ENCODE measurements around the gene ENTPD8.

ENTPD8 gene, protein sequence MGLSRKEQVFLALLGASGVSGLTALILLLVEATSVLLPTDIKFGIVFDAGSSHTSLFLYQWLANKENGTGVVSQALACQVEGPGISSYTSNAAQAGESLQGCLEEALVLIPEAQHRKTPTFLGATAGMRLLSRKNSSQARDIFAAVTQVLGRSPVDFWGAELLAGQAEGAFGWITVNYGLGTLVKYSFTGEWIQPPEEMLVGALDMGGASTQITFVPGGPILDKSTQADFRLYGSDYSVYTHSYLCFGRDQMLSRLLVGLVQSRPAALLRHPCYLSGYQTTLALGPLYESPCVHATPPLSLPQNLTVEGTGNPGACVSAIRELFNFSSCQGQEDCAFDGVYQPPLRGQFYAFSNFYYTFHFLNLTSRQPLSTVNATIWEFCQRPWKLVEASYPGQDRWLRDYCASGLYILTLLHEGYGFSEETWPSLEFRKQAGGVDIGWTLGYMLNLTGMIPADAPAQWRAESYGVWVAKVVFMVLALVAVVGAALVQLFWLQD

DNA sequence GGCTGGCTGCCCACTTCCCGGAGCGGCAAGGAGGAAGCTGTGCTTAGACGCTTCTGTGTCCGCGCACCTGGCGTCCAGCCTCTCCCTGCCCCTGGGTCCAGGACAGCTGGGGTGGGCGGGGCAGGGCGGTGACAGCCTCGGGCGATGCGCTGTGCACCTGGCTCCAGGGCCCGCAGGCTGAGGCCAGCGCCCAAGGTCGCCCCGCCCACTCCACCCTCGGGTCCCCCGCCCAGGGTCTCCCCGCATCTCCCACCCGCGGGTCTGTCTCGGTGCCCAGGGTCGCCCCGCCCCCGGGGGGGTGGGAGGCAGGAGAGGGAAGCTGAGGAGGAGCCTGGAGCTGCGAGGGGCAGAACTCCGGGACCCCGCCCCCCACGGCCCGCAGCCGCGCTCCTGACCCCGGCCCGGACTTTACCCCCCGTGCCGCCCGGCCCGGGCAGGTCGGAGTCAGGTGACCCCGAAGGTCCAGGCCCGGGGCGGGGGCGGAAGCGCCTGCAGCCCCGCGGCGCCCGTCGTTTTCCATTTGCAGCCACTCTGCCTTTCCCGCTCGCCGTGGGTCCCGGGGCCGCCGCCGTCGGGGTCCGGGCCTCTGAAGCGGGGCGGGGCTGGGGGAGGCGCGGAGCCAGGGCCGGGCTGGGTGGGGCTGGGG, at the start of gene ENTPD8:
ENTPD8 (minus strand) TSS at position 69 of the 646 bp plus-strand sequence. CDS start 3,072 bp downstream, outside the sequence.
- DNase-seq = no peak

DNA sequence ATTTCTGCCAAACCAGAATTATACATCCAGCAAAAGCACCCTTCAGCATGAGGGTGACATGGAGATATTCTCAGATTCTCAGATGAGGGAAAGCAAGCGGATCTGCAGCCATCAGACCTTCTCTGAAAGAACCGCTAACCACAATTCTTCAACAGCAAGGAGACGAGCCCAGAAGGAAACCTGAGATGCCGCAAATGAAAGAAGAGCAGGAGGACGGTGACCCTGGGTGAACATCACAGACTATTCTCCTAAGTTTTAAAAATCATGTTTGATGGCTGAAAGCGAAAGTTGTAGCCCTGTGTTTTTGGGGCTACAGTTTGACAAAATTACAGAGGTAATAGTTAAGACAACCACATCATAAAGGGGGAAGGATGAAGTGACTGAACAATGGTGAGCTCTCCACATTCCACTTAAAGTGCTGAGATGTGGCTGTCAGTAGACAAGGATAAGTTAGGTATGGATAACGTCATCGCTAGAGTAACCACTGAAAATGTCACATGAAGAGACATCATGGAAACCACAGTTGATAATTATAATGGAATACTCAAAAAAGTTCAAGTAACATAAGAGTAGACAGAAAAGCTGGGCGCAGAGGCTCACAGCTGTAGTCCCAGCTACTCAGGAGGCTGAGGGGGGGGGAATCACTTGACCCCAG, 49.5 kb upstream of the ENTPD8 start:
- DNase-seq = no peak

DNA sequence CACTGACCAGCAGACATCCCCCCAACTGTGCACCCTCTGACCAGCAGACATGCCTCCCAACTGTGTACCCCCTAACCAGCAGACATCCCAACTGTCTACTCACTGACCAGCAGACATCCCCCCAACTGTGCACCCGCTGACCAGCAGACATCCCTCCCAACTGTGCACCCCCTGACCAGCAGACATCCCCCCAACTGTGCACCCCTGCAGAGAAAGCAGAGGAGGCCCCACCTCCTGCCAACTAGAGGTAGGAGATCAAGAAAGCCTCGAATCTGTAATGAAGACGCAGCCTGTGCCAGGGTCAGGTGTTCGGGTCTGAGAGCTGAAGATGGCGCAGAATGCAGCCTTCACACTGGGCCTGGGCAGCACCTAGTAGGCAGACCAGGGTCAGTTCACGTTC, 47.7 kb upstream of the ENTPD8 start:
- no peak for DNase-seq

DNA sequence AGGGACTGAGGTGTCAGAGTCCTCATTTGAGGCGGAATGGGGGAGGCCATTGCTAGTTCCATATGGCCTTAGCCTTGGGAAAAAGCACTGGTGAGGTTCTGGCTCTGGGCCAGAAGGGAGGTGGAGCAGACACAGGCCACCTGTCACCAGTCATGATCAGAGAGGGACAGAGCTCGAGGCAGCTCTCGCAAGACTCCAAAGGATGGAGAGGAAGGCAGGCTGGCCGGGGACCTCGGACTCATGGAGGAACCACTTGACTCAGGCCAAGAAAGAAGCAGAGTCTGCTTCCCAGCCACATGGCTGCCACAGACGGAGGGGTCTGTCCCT, 47.1 kb upstream of the ENTPD8 start:
- DNase-seq = no peak

DNA sequence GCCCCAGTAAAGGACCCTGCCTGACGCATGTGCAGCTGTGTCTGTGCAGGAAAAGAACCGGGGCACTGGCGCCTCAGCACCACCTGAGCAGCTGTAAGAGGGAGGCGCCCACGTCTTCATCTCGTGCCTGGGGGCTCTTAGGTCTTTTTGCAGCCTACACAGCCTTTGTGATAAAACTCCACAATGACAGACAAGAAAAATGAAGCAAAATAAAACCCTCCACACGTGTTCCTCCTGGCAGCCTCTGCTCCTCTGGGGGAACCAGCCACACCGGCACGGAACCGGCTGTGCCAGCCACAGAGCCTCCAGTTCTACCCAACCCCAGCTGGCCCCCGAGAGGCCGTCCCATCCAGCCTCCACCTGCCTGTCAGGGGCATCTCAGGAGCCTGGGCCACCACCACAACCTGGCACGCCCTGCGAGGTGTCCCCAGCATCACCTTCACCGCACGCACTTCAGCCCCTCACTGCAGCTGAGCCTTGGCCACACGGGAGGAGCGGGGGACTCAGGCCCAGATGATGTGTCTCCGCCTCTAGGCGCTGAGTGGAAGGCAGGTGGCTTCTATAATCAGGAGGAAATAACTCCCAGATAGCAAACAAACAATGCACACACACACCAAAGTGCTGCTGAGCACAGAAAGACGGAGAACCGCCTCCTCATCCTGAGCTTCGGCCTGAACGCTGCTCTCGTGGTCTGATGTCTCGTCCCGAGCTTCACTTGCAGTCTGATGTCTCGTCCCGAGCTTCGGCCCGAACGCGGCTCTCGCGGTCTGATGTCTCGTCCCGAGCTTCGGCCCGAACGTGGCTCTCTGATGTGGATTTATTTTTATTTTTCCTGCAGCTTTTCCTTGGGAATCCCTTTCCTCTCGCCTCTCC, 46.5 kb upstream of the ENTPD8 start:
- DNase-seq = no peak

DNA sequence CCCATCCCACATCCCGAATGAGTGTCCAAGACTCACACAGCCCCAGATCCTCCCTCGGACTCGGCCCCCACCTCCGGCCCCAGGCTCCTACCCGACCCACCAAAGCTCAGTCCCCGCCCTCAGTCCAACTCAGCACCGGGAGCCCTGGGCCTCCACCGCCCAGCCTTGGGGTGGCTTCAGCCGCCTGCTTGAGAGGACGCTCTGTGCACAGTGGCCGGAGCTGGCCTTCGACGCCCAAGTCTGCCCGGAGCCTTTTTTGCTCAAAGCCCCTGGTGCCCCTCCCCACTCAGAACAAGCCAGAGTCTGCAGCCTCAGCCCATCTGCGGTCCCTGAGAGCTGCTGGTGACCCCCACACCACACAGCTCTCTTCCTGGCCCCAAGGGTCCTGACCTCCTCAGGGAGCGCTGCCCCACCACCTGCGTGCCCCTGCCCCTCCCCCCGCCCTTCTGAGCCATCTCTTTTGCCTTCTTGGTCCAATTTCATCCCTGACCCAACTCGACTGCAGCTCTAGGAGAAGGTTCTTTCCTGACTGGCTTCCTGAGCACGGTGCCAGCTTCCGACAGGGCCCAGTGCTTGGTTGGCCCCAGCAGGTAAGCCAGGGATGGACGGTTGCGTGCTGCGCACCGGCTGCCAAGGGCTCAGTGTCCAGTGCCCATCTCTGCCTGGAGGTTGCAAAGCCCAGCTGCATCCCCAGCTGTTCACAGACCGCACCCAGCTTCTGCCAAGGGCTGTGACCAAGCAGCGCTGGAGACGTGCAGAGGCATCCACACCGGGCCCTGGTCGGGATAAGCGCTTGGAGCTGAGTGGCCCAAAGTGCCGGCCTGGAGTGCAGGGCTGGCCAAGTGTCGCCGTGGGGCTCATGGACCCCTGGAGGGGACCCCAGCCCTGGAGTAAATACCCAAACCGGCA, 45.6 kb upstream of the ENTPD8 start:
- DNase-seq = no peak

DNA sequence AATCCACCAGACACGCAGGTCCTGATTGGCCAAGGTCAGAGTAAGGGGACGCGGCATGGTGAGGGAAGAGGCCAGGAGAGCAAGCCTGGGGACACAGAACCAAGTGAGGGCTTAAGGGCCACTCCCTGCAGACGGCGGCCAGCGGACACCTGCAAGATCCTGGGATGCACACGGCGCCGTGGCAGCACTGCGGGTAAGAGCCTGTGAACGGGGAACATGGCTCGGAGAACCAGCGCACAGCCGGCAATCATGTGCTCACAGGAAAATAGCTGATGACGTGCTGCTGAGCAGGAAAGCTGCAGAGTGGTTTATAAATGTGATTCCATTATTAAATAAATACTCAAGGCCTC, 45.0 kb upstream of the ENTPD8 start:
- DNase-seq = no peak

DNA sequence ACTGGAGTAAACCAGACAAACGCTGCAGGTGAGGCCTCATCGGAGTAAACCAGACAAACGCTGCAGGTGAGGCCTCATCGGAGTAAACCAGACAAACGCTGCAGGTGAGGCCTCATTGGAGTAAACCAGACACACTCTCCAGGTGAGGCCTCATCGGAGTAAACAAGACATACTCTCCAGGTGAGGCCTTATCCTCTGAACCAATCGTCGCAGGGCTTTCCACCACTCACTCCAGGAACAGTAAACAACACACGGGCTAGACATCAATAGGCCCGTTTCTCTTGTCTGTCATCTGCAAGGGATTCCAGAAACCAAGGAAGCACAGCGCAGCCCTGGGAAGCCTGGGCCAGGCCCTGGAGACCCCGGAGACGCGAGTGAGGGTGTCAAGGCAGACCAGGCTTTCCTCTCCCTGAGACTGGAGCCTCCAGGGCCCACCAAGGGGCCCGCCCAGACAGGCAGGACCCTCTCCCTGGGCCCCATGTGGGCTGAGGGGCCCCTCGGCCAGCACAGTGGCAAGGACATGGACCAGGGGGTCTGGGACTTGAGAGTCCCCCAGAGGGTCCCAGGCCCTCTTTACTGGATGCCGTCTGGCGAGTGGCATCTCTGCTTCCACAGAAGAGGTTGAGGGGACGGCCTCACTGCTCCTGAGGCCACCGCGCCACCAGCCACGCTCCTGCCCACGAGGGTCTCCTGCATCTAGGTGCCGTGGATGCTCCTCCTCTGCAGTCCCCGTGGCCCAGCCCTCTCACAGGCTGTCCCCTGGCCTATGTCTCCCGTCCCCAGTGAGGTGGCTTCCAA, 44.4 kb upstream of the ENTPD8 start:
- no peak for DNase-seq

DNA sequence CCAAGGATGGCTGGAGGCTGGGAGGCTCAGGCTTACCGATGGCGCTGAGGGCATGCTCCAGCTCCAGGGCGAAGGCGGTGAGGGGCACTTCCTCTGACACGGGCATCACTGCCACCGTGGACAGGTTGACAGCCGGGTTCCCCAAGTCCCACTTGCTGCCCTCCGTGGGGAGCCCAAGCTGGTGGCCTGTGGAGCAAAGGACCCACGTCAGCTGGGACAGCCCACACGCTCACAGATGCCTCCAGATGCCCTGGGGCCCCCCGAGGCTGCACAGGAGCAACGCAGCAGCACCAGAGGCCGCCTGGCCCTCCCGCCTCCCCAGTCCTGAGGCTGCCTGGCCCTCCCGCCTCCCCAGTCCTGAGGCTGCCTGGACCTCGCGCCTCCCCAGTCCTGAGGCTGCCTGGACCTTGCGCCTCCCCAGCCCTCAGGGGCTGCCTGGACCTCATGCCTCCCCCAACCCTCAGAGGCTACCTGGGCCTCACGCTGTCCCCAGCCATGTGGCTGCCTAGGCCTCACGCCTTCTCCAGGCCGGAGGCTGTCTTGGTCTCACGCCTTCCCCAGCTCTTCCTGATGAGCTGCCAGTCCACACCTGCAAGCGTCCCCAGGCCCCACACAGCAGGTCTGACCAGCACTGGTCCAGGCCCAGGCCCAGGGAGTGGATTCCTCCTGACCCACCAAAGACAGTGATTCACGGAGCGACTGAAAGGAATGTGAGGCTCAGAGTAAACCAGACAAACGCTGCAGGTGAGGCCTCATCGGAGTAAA, 43.6 kb upstream of the ENTPD8 start:
- no peak for DNase-seq

DNA sequence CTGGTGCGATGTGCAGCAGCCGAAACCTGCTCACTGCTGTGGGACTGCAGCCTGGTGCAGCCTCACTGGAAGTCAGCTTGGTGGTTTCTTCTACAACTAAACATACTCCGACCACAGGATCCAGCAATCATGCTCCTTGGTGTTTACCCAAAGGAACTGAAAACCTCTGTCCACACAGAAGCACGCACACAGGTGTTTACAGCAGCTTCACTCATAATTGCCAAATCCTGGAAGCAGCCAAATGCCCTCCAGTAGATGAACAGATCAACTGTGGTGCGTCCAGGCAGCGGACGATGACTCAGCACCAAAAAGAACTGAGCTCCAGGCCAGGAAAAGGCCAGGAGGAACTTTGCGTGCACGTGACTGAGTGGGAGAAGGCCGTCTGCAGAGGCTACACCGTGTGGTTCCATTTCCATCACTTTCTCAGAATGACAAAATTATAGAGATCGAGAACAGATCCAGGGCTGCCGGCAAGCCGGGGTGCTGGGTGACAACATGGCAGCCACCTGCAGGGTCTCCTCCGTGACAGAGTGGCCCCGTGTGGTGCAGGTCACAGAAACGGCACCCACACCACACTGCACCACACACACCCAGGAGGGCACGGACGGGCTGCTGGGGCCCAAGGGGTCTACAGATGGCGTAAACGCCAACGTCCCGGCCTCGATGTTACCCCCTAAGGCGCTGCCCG, 41.1 kb upstream of the ENTPD8 start:
- DNase-seq = no peak

DNA sequence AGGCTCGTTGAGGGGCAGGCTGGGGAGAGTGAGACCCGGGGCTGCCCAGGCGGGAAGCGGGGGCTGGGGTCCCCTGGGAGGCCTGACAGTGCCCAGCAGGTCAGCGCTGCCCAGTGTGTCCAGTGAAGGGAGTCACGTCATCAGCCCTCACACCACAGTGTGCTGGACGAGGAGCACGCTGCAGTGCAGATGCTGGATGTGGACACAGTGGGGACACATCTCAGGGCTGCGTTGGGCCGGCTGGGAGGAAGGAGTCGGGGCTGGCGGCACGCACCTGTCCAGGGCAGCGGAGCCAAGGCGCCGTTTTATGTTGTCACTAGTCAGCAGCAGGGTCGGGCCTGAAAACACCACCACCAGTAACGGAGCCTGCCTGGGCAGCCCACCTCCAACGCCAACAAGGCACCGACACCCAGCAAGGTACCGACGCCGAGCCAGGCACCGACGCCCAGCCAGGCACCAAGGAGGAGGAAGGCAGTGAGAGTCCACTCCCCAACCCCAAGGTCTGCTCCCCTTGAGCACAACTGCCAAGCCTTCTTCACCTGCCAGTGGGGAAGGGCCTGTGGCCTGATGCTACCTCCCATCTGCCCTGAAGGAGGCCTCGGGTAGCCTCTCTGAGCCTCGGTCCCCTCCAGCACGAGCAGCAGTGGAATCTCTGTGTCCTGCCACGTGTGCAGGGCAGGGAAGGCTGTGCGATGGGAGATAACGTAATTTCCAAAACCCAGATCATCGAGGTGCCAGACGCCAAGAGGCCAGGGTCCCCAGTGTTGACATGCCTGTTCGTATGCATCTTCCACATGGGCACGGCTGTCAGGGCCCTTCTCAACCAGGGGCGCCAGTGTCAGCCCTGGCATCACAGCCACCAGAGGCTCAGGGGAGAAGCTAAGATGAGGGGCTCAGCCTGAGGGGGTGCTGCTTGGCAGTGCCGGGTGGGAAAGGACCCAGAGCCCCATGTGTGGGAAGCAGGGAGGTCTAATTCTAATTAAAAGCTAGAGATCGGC, 39.8 kb upstream of the ENTPD8 start:
- no peak for DNase-seq

DNA sequence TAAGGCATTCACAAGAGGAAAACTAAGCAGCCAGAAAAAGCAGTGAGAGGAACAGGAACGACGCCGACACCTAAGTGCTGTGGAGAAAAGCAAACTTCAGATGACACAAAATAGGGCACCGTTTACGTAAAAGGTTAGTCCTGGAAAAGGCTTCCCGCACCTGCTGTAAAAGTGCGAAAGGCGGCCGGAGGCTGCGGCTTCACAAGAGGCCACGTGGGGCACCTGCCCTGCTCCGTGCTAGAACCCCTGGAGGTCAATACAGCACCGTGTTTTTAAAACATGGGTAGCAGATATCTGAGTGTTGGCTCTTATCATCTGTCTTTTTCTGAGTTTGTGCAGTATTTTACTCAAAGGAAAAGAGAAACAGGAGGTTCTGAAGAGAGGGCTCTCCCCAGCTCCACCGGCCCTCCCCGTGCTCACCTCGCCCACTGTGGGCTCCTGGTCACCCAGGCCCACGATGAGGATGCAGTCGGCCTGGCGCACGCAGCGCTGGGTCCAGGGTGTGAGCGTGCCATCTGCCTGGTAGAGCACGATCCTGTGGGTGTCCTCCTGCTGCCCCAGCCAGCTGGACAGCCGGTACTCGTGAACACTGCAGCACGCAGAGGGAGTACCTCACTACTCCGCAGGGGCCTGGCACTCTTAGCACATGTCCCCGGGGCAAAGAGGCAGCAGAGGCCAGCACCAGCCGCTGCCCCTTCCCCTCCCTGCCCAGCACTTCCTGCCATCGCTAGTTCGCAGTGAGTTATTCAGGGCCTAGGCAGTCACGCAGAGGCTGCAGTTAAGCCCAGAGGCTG, 38.9 kb upstream of the ENTPD8 start:
- DNase-seq = no peak

DNA sequence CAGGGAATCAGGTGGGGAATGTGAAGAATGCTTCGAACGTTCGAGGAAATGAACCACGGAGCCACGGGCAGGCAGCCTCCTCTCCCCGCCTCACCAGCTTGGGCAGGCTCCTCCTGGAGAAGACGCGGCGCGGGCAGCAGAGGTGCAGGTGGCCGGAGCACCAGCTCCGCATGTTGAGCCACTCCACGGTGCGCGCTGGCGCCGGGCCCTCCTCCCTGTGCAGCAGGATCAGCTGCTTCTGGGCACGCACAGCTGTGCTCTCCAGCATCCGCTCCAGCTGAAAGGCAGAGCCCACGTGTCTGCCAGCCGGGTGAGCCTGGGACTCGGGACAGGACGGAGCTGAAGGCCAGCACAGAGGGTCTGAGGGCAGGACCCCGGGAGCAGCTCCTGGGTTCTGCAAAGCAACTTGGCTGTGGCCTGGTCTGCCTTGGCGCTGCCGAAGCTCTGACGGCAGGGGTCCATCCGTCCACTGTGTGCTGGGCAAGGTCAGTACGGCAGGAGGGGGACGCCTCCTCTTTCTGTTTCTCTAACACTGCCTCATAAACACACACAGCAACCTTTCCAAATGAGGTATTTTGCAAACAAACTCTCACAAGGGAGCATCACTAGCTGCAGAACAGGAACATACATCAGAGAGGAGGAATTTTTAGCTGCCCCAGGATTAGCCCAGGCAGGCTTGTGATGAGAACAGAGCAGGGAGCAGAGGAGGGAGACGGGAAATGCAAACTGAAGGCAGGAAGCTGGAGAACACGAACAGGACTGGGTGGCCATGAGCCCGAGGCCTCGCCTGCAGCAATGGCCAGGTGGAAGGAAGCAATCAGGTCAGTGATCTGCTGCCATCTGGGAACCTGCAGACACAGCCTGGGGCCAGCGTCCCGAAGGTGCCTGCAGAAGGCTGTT, 38.1 kb upstream of the ENTPD8 start:
- DNase-seq = no peak

DNA sequence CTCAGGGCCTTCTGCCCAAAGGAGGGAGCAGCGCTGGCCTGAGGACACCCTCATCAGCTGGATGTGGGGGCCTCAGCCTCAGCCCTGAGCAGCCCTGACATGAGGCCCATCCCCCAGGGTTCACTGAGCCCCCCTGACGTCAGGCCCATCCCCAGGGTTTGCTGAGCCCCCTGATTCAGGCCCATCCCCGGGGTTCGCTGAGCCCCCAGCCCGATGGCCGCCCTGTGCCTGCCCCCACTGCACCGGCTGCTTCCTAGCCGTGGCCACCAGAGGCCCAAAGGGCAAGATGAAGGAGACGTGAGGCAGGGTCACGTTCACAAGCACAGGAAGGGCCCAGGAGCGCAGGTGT, 37.4 kb upstream of the ENTPD8 start:
- no peak for DNase-seq

DNA sequence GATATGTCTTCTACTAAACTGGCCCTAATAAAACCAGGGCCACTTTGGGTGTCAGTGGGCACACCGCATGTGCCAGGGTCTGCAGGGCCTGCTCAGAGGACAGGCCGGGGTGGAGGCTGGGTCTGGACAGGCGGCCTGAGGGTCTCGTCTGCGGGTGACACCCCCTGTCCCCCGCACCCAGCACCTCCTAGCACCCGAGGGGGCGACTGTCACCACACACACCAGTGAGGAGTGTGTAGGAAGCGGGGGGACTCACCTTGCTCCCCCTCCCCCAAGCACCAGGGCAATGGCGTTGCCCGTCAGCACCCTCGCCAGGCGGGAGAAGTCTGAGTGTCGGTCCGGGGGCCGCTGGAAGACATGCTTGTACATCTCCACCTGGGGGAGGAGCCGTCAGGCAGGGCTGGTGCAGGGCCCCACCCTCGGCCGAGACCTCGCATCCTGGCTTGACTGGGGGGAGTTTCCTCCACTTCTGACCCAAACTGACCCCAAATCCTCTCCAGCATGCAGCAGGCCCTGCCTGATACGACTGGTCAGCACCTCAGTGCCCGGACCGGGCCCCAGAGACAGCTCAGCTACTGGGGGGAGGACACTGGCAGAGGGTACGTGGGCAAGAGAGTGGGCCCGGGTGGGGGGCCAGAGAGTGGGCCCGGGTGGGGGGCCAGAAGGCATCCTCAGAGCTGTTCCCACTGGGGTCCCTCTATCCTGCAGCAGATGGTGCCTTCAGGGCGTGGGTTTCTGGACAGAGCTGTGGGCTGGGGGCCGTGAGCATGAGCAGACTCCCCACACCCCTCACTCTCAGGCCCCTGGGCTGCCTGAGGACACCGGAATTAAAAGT, 36.8 kb upstream of the ENTPD8 start:
- DNase-seq = no peak

DNA sequence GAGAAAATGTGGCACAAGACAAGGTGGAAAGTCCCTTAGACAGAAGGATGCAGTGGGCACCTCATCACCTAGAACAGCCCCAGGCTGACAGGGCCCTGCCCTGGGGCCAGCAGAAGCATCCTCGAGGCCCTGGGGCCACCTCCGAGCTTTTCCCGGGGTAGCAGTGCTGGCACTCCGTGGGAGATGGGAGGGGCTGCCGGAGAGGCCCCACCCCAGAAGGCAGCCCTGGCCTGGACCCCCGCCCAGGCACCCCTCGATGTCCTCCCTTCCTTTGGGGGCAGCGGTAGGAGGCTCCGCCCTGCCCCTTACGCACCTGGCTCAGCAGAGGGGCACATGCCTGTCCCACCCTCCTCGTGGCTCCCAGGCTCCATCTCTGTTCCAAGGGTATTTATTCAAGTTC, 35.7 kb upstream of the ENTPD8 start:
- DNase-seq = no peak
